ENCODE results near the gene NUDT5.
"Not testable (repeated sequence)": the region's sequence is repeated elsewhere in the genome, so short reads cannot be mapped to it uniquely, and the experiment has no call there.

NUDT5 gene

GRCh38 chr10:12195603-12196506 is at the start of gene NUDT5, which contains the start of gene CDC123:
NUDT5 (minus strand) TSS chr10:12195891; CDS start chr10:12186291, 9,600 bp downstream.
CDC123 (plus strand) TSS chr10:12196188; CDS start chr10:12196246, 58 bp downstream.
- DNase-seq = peak; percentile 57

- DNase-seq = no peak
Measured at GRCh38 chr10:12243864-12244620, 48.4 kb upstream of the NUDT5 start.

- DNase-seq = no peak
Measured at GRCh38 chr10:12241810-12242529, 46.3 kb upstream of the NUDT5 start.

- DNase-seq = no peak
Measured at GRCh38 chr10:12238821-12239220, 43.1 kb upstream of the NUDT5 start.

- DNase-seq = no peak
Measured at GRCh38 chr10:12237265-12238220, 41.9 kb upstream of the NUDT5 start.

- DNase-seq = no peak
Measured at GRCh38 chr10:12235796-12236195, 40.1 kb upstream of the NUDT5 start.

- DNase-seq = no peak
Measured at GRCh38 chr10:12235116-12235694, 39.5 kb upstream of the NUDT5 start.

- DNase-seq = not testable (repeated sequence)
Measured at GRCh38 chr10:12234687-12235086, 39.0 kb upstream of the NUDT5 start.

- DNase-seq = no peak
Measured at GRCh38 chr10:12228851-12229250, 33.2 kb upstream of the NUDT5 start.

- not testable (repeated sequence) for DNase-seq
Measured at GRCh38 chr10:12226438-12226837, 30.7 kb upstream of the NUDT5 start.

- no peak for DNase-seq
Measured at GRCh38 chr10:12225444-12225843, 29.8 kb upstream of the NUDT5 start.

- DNase-seq = no peak
Measured at GRCh38 chr10:12221323-12222298, 25.9 kb upstream of the NUDT5 start.

GRCh38 chr10:12218991-12219390 is 23.3 kb upstream of the NUDT5 start:
- no peak for DNase-seq

- peak; percentile 30 for DNase-seq
Measured at GRCh38 chr10:12214763-12215218, 19.1 kb upstream of the NUDT5 start.

GRCh38 chr10:12214093-12214492 is 18.4 kb upstream of the NUDT5 start:
- no peak for DNase-seq

- DNase-seq = no peak
Measured at GRCh38 chr10:12213621-12214020, 17.9 kb upstream of the NUDT5 start.

- no peak for DNase-seq
Measured at GRCh38 chr10:12212454-12212853, 16.8 kb upstream of the NUDT5 start.

- DNase-seq = no peak
Measured at GRCh38 chr10:12208460-12208859, 12.8 kb upstream of the NUDT5 start.

GRCh38 chr10:12207114-12207513 is 11.4 kb upstream of the NUDT5 start:
- DNase-seq = no peak

- no peak for DNase-seq
Measured at GRCh38 chr10:12205082-12205481, 9.4 kb upstream of the NUDT5 start.
